Omental fat pad (tissue), 4 donors: ENCODE results near the gene GAS6. TPM values are rescaled to one million over a fixed set of nuclear protein-coding genes. Genes with fewer than 3 reads are reported as not detected.

Experiments
- ATAC-seq: fragments of 150-250 bp; one replicate; pipeline ENCODE4 v1.9.1; 2016; ENCODE audit warnings: mild to moderate bottlenecking, moderate library complexity; ENCODE audit not compliant: low FRiP score
- DNase-seq: peaks from one replicate; pipeline ENCODE4 v3.0.0-alpha.2; 2019; ENCODE audit warnings: low spot score
- total RNA-seq, 4 donors: library from RNA; depleted of rRNA; stranded (reverse); fragments of >200 nt; gene quantifications; one replicate each; pipeline ENCODE4 v1.1.0, GENCODE V29; 2016
- TF ChIP-seq, protein P1 (sequence below), 3 donors: fragments of 450-650 bp; IDR thresholded peaks; one replicate each; pipeline ENCODE4 v1.5.1; 2016 to 2017; ENCODE audit warnings: antibody characterized with exemption in 3 of 3, mild to moderate bottlenecking in 3 of 3, moderate library complexity in 2 of 3

The GAS6 gene
- total RNA-seq, 4 donors from 2014 or later = 129 to 207 (median 164) TPM

DNA sequence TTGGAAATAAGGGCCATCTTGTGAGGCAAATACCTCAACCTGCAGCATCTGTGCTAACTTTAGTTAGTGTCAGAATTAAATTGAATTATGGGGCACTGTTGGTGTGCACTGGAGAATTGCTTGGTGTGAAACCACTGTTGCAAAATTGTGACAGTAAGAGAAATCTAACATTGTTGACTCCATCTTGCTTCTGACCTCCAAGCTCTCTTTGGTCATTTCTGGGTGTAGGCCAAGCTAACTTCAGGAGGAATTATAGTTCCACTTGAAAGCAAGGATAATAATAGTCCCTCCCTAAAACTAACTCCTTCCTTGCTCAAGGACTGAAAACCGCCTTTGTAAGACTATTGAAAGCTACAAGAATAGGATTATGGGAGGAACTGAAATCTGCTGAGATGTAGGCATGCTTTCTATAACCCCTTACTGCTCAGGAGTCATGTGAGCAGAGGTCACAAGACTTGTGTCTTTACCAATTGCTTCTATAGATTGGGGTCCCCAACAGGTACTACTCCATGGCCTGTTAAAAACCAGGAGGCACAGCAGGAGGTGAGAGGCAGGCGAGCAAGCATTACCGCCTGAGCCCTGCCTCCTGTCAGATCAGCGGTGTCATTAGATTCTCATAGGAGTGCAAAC lies 24.9 kb upstream of the GAS6 start:
- ATAC-seq (no peak), DNase-seq (no peak)
- TF ChIP-seq, protein P1, sequence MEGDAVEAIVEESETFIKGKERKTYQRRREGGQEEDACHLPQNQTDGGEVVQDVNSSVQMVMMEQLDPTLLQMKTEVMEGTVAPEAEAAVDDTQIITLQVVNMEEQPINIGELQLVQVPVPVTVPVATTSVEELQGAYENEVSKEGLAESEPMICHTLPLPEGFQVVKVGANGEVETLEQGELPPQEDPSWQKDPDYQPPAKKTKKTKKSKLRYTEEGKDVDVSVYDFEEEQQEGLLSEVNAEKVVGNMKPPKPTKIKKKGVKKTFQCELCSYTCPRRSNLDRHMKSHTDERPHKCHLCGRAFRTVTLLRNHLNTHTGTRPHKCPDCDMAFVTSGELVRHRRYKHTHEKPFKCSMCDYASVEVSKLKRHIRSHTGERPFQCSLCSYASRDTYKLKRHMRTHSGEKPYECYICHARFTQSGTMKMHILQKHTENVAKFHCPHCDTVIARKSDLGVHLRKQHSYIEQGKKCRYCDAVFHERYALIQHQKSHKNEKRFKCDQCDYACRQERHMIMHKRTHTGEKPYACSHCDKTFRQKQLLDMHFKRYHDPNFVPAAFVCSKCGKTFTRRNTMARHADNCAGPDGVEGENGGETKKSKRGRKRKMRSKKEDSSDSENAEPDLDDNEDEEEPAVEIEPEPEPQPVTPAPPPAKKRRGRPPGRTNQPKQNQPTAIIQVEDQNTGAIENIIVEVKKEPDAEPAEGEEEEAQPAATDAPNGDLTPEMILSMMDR (IDR thresholded peaks at IDR 0.05) = no peak

DNA sequence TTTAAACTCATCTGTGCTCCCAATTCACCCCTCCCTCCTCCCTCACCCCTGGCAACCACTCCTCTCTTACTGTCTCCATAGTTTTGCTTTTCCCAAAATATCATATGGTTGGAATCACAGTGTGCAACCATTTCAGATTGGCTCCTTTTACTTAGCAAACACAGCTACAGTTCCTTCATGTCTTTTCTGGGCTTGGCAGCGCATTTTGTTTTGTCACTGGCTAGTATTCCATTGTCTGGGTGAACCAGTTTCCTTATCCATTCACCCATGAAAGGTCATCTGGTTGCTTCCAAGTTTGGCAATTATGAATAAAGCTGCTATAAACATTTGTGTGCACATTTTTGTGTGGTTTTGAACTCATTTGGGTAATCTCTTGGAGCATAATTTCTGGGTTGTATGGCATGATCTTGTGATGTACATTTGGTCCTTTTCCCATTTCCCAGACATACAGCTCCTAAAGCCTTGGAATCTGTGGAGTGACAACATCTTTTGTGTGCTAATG lies 23.9 kb upstream of the GAS6 start:
- ATAC-seq (no peak), DNase-seq (no peak)
- TF ChIP-seq, protein P1 (IDR thresholded peaks at IDR 0.05) = no peak

DNA sequence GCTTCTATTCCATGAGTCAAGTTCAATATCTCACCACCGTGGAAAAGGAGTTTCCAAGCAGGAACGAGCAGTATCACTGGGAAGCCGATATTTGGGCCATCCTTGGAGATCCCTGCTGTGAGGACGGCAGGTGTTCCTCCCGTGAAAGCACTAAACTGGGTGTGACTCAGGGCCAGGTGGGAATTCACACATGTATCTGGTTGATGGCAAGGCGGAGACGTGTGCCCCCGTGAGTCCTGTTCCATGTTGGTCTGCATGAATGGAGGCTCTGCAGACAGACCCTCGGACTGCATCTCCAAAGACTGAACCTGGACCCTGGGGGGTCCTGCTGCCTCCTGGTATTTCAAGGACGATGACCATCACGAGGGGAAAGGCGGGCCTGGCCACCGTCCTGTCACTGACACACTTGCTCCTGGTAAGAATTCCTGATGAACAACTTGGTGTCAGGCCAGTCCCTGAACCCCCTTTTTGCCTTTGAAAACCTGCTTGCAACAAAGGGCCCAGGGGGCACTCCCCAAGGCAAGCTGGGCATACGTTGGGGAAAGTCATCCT lies 22.8 kb upstream of the GAS6 start:
- DNase-seq (no peak), ATAC-seq (no peak)
- TF ChIP-seq, protein P1 (IDR thresholded peaks at IDR 0.05) = no peak

DNA sequence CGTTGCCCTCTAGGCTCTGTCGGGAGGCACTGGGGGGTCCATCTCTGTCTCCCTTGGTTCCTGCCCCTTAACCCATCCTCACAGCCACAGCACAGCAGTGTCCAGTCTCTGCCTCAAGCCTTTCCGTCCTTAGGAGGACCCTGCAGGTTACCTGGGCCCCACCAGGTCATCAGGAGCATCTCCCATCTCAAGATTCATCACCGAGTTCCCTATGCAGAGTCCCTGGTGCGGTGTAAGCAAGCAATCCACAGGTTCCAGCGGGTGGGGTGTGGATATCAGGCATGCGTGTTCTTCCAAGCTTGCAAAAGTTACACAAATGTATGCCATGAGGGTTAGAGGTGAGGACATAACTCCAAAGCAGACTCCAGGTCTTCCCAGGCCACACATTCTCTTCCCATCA lies 20.9 kb upstream of the GAS6 start:
- TF ChIP-seq, protein P1 (IDR thresholded peaks at IDR 0.05) = no peak
- ATAC-seq (no peak), DNase-seq (no peak)

DNA sequence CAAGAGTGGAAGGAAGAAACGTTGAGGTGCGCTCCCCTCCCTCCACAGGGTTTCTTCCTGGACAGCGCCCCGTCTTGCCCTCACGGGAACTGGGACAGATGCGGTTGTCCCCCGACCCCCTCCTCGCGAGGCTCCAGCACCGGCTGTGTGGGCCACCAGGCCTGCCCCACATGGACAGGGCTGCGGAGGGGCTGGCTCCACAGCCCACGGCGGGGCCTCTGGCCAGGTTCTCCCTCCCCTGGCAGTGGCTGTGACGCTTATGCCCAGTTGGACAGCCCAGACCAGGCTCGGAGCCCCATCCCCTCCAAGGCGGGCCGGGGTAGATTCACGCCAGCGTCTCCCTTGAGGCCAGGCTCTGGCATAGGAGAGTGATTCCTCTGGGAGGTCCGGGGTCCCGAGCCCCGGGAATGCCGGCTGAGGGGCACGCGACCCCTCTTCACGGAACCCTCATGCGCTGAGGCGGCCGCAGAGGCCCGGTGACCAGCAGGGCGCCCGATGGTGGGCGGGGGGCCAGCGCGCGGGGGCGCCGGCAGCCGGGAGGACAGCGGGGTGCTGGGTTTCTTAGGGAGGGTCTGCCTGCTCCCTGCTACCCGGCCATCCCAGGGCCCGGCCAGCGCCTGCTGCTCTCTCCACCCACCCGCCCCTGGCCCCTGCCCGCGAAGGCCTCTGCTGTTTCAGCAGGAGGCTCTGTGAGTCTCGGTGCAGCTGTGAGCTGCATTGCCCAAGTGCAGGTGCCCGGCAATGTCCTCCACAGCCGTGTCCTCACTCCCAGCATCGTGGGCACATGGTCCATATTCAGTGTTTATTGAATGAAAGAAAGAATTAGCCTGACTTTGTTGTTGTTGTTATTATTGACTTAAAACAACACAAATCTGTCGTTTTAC lies 20.3 kb upstream of the GAS6 start:
- TF ChIP-seq, protein P1 (IDR thresholded peaks at IDR 0.05) = no peak
- DNase-seq (no peak), ATAC-seq (no peak)

DNA sequence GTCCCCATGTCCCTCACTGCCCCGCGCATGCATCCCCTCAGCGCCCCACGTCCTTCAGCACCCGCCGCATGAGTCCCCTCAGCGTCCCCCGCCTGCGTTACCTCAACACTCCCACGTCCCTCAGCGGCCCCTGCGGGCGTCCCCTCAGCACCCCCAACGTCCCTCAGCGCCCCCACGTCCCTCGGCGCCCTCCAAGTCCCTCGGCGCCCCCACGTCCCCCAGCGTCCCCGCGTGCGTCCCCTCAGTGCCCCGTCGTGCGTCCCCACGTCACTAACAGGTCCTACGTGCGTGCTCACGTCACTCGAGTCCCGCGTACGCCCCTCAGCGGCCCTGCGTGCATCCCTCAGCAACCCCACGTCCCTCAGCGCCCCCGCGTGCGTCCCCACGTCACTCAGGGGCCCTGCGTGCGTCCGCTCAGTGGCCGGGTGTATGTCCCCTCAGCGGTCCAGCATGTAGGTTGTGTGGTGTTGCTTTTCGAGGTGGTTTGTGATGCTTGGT lies 19.5 kb upstream of the GAS6 start:
- ATAC-seq (no peak), DNase-seq (no peak)
- TF ChIP-seq, protein P1 (IDR thresholded peaks at IDR 0.05) = no peak
